Fibroblast of the aortic adventitia (primary cell): ENCODE measurements around the gene ZFAND2B. TPM values are rescaled to one million over a fixed set of nuclear protein-coding genes. Genes with fewer than 3 reads are reported as not detected.
A peak's percentile ranks its signal among the peaks of the same experiment; 100 is the strongest.

Experiments
- DNase-seq: peaks from one replicate; pipeline ENCODE4 v3.0.0-alpha.2; 2010; ENCODE audit warnings: low read depth
- H3K4me3 ChIP-seq: 2 replicates; pipeline ENCODE4 v1.5.1; 2011; ENCODE audit warnings: low read depth, mild to moderate bottlenecking, control low read depth, low read length, moderate library complexity
- CTCF ChIP-seq: IDR thresholded peaks from 2 replicates; pipeline ENCODE4 v1.5.1; 2011; ENCODE audit warnings: mild to moderate bottlenecking, low read length, control low read depth, inconsistent platforms; ENCODE audit not compliant: insufficient read depth
- total RNA-seq: library from RNA; depleted of rRNA; stranded (reverse); fragments of >200 nt; gene quantifications from 2 replicates; pipeline ENCODE4 v1.2.3, GENCODE V29; 2012; ENCODE audit warnings: low replicate concordance

ZFAND2B gene
- total RNA-seq, 1 donor: 27.2 TPM

- DNase-seq: no peak
- H3K4me3 ChIP-seq: no peak overlapping the region
- TF ChIP-seq CTCF: no peak
Measured at GRCh38 chr2:219205165-219205538, 1.4 kb upstream of the ZFAND2B start.

- H3K4me3 ChIP-seq: peak overlapping the region; percentile 87
- no peak for TF ChIP-seq CTCF
- no peak for DNase-seq
Measured at GRCh38 chr2:219205981-219206327, 628 bp upstream of the ZFAND2B start.

- TF ChIP-seq CTCF: no peak
- no peak for DNase-seq
Measured at GRCh38 chr2:219207134-219207883, 727 bp downstream of the ZFAND2B start.

GRCh38 chr2:219207884-219208740 lies 1.5 kb downstream of the ZFAND2B start:
- TF ChIP-seq CTCF: no peak
- peak overlapping the region; percentile 86 for H3K4me3 ChIP-seq
- DNase-seq: peak; percentile 52

More at GRCh38 chr2:219207134-219207883, 727 bp downstream of the ZFAND2B start:
- peak overlapping the region; percentile 86 for H3K4me3 ChIP-seq

GRCh38 chr2:219209236-219210195 lies 2.9 kb downstream of the ZFAND2B start:
- DNase-seq: no peak
- TF ChIP-seq CTCF: no peak
- H3K4me3 ChIP-seq: no peak overlapping the region

- TF ChIP-seq CTCF: no peak
- H3K4me3 ChIP-seq: no peak overlapping the region
- no peak for DNase-seq
Measured at GRCh38 chr2:219210196-219210885, 3.8 kb downstream of the ZFAND2B start.
